Astrocyte (in vitro differentiated cells and primary cell): Measurements from ENCODE around the gene SLC13A5.

ENCODE experiments used
- CTCF ChIP-seq: IDR thresholded peaks from 2 replicates; pipeline ENCODE4 v1.5.1; 2011; ENCODE audit warnings: low read depth, mild to moderate bottlenecking, inconsistent platforms, low read length, moderate library complexity; ENCODE audit not compliant: insufficient read depth
- EZH2 ChIP-seq: IDR thresholded peaks from 2 replicates; pipeline ENCODE4 v1.6.1; 2012; ENCODE audit warnings: mild to moderate bottlenecking, low read length, inconsistent platforms; ENCODE audit not compliant: insufficient read depth

DNA sequence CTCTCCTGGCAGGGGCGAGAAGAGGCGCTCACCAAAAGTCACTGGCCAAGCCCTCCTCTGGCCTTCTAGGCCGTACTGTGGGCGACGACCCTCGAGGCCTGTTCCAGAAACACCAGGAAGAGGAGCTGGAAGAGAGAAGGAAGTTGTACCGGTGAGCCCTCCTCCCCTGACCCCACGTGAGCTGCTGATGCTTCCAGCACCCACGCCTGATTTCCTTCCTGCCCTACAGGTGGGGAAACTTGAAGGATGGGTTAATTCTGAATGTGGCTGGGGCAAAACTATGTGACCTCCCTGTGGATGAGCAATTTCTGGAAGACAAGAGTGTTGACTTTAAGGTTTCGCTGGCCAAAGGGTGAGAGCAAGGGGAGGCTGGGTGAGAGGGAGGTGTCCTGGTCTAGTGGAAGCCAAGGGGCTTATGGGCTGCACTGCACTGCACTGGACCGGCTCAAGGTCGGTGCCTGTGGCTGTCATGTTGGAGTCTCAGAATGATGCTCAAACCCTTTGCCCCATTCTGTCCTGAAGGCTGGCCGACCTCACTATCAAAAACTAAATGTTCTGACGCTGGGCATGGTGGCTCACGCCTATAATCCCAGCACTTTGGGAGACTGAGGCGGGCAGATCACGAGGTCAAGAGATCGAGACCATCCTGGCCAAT, 55.4 kb downstream of the SLC13A5 start:
- TF ChIP-seq CTCF (no peak), EZH2 (no peak)
